ENCODE results near the gene SEC14L1. TPM values are rescaled to one million over a fixed set of nuclear protein-coding genes. Genes with fewer than 3 reads are reported as not detected.
"Not testable (repeated sequence)": the region's sequence is repeated elsewhere in the genome, so short reads cannot be mapped to it uniquely, and the experiment has no call there.

Gene SEC14L1
- total RNA-seq, 2 donors from 2014 or later, result 89.0 to 105 TPM

DNA sequence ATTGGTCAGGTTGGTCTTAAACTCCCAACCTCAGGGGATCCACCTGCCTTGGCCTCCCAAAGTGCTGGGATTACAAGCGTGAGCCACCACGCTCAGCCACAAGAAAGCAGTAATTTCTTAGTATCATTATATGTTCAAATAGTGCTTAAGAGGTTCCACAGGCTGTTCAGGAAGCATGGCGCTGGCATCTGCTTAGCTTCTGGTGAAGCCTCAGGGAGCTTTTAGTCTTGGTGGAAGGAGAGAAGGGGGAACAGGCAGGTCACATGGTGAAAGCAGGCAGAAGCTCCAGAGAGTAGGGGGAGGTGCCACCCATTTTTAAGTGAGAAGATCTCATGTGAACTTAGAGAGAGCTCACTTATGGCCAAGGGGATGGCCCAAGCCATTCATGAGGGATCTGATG is 3.7 kb upstream of the SEC14L1 start:
- TF ChIP-seq, protein P1, sequence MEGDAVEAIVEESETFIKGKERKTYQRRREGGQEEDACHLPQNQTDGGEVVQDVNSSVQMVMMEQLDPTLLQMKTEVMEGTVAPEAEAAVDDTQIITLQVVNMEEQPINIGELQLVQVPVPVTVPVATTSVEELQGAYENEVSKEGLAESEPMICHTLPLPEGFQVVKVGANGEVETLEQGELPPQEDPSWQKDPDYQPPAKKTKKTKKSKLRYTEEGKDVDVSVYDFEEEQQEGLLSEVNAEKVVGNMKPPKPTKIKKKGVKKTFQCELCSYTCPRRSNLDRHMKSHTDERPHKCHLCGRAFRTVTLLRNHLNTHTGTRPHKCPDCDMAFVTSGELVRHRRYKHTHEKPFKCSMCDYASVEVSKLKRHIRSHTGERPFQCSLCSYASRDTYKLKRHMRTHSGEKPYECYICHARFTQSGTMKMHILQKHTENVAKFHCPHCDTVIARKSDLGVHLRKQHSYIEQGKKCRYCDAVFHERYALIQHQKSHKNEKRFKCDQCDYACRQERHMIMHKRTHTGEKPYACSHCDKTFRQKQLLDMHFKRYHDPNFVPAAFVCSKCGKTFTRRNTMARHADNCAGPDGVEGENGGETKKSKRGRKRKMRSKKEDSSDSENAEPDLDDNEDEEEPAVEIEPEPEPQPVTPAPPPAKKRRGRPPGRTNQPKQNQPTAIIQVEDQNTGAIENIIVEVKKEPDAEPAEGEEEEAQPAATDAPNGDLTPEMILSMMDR (IDR thresholded peaks at IDR 0.05), result no peak
- DNase-seq (ENCODE audit: low spot score), result no peak
- no peaks in the 10 kb centered on the region for H3K9me3 ChIP-seq
- H3K4me3 ChIP-seq, result no peak overlapping the region
- no peak overlapping the region for H3K27ac ChIP-seq
- peaks cover 5 to 15% of the 10 kb centered on the region in 2 donors for H3K4me1 ChIP-seq (ENCODE audit: control insufficient read depth in 1 of 2, low read depth in 2 of 2)
- ATAC-seq (ENCODE audit: insufficient number of reproducible peaks, low FRiP score, low read depth), result no peak
- H3K36me3 ChIP-seq, result no peaks in the 10 kb centered on the region
- no peaks in the 10 kb centered on the region for H3K27me3 ChIP-seq (replicated peaks; ENCODE audit: insufficient read depth)

DNA sequence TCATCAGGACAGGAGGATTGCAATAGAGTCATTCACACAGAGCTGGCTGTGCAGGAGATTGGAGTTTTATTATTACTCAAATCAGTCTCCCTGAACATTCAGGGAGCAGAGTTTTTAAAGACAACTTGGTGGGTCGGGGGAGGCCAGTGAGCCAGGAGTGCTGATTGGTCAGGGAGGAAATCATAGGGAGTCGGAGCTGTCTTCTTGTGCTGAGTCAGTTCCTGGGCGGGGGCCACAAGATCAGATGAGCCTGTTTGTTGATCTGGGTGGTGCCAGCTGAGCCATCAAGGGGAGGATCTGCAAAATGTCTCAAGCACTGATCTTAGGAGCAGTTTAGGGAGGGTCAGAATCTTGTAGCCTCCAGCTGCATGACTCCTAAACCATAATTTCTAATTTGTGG is 2.9 kb upstream of the SEC14L1 start:
- not testable (repeated sequence) for H3K27me3 ChIP-seq (replicated peaks; ENCODE audit: insufficient read depth); DNase-seq (ENCODE audit: low spot score); H3K27ac ChIP-seq; H3K4me3 ChIP-seq; ATAC-seq (ENCODE audit: insufficient number of reproducible peaks, low FRiP score, low read depth); H3K36me3 ChIP-seq; H3K9me3 ChIP-seq
- H3K4me1 ChIP-seq (ENCODE audit: control insufficient read depth in 1 of 2, low read depth in 2 of 2), result peaks cover 6 to 20% of the 10 kb centered on the region in 2 donors

DNA sequence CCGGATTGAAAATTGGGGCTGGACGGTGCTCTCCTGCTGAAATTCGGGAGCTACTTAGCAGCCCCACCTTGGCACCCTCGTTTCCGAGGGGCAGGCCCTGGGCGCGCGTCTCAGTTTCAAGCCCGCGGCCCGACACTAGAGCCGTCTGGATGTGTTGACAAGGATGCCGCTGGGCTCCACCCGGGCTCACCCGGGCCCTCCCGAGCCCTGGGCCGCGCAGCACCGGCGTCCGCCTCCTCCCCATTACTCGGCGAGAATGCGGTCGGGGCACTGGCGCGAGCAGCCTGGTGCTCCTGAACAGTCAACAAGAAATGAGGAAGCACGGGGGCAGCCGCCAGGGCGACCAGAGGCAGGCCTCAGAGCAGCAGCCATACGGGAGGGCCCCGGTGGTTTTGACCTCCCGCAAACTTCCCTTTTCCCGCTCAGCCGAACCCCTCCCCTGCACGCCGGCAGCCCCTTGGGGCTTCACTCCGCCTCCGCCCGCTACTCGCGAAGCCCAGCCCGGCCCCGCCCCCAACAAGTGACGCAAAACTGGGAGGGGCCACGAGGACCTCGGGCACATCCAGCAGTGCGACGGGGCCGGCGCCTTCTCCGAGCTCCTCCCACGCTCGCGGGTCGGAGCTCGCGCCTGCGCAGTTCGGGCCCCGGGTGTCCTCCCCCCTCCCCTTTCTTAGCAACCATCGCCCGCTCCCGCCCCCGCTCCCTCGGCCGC is 447 bp upstream of the SEC14L1 start:
- ATAC-seq (ENCODE audit: insufficient number of reproducible peaks, low FRiP score, low read depth), result peak; percentile 95
- Histone ChIP-seq H3K36me3 (no peaks in the 10 kb centered on the region), H3K4me3 (peak overlapping the region; percentile 95), H3K27me3 (replicated peaks; ENCODE audit: insufficient read depth) (no peaks in the 10 kb centered on the region), H3K4me1 (ENCODE audit: control insufficient read depth in 1 of 2, low read depth in 2 of 2) (peaks cover 9 to 36% of the 10 kb centered on the region in 2 donors), H3K27ac (peak overlapping the region; percentile 92 to 94), H3K9me3 (no peaks in the 10 kb centered on the region)
- TF ChIP-seq, protein P1 (IDR thresholded peaks at IDR 0.05), result peak; percentile 12
- peak; percentile 93 for DNase-seq (ENCODE audit: low spot score)

DNA sequence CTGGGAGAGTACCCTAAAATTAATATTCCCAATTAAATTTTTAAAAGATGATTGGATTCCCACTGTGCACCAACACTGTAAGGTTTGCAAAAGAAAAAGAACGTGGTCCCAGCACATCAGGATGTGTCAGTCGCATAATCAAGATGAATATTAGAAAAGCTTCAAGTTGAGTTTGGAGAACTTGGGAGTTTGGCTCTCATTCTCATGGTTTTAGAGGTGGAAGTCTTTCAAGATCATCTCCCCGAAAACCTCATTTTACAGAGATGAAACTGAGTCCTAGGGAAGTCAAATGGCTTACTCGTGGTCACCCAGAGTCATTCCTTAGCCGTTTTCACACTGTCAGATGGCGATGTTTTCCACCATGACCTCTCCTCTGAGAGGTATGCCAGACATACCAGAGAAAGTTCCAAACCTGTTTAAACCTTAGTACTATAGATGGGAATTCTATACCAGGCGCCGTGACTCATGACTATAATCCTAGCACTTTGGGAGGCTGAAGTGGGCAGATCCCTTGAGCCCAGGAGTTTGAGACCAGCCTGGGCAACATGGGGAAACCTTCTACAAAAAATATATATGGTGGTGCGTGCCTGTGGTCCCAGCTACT is 1.2 kb downstream of the SEC14L1 start:
- Histone ChIP-seq H3K4me1 (ENCODE audit: control insufficient read depth in 1 of 2, low read depth in 2 of 2) (peaks cover 19 to 48% of the 10 kb centered on the region in 2 donors), H3K9me3 (no peaks in the 10 kb centered on the region), H3K27me3 (replicated peaks; ENCODE audit: insufficient read depth) (no peaks in the 10 kb centered on the region), H3K36me3 (no peaks in the 10 kb centered on the region), H3K4me3 (peak overlapping the region; percentile 95), H3K27ac (peak overlapping the region; percentile 70 to 71)
- no peak for DNase-seq (ENCODE audit: low spot score)
- ATAC-seq (ENCODE audit: insufficient number of reproducible peaks, low FRiP score, low read depth), result no peak
- TF ChIP-seq, protein P1 (IDR thresholded peaks at IDR 0.05), result no peak

DNA sequence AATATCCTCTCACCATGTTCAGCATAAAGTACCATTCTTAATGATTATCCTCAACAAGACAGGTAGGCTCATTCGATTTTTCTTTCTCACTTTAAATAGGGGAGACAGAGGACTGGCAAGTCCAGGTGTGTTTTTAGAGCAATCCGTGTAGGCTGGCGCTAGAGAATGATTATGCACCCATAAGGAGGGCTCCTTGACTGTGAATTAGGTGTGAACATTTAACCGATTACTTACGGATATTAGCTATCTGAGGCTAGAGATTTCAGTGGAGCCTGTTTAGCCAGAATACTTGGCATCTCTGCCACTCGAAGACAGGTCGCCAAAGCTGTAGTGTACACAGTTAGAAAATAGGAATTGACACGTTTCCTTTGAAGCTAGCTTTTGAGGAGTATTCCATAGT is 1.9 kb downstream of the SEC14L1 start:
- no peaks in the 10 kb centered on the region for H3K9me3 ChIP-seq
- H3K4me3 ChIP-seq, result peak overlapping the region; percentile 33
- H3K4me1 ChIP-seq (ENCODE audit: control insufficient read depth in 1 of 2, low read depth in 2 of 2), result peaks cover 19 to 48% of the 10 kb centered on the region in 2 donors
- H3K36me3 ChIP-seq, result peaks cover 4% of the 10 kb centered on the region
- H3K27ac ChIP-seq, result peak overlapping the region in 1 of 2 donors; percentile 70
- ATAC-seq (ENCODE audit: insufficient number of reproducible peaks, low FRiP score, low read depth) (no peak), DNase-seq (ENCODE audit: low spot score) (no peak)
- TF ChIP-seq, protein P1 (IDR thresholded peaks at IDR 0.05), result no peak
- H3K27me3 ChIP-seq (replicated peaks; ENCODE audit: insufficient read depth), result no peaks in the 10 kb centered on the region
